HEK293 (cell line): Measurements from ENCODE around the gene DCAF4.

Experiments used
- CTCF ChIA-PET: fragments of 350-600 bp; formaldehyde crosslinking; extraction: SDS; loops from one replicate; lab custom pipeline; 2021; ENCODE audit warnings: antibody characterized with exemption; lab: Yijun Ruan, JAX
- POLR2A ChIA-PET: fragments of 300-600 bp; formaldehyde crosslinking; extraction: SDS; loops from one replicate; lab custom pipeline; 2020; ENCODE audit warnings: antibody characterized with exemption, inconsistent platforms; lab: Yijun Ruan, JAX
- H3K27ac ChIP-seq: fragments of 200-500 bp; sonication (Bioruptor generic); 2 replicates; pipeline ENCODE4 v1.5.1; 2014; ENCODE audit warnings: low read depth, low read length, control low read depth, inconsistent platforms; ENCODE audit errors: extremely low read depth
- H3K36me3 ChIP-seq, 2 experiments: fragments of 200-500 bp in 1 of 2; sonication (Bioruptor generic) in 1 of 2; 1 replicate in 1 of 2; 2 replicates in 1 of 2; pipeline ENCODE4 v1.5.1; 2014 to 2017; ENCODE audit warnings: inconsistent platforms in 2 of 2, low read length in 2 of 2; ENCODE audit not compliant: control insufficient read depth in 2 of 2, insufficient read depth in 1 of 2
- H3K4me1 ChIP-seq: fragments of 200-500 bp; sonication (Bioruptor generic); 2 replicates; pipeline ENCODE4 v1.5.1; 2014; ENCODE audit warnings: mild to moderate bottlenecking, low read length, inconsistent platforms; ENCODE audit not compliant: control insufficient read depth, insufficient read depth
- H3K4me3 ChIP-seq: 2 replicates; pipeline ENCODE4 v1.5.1; 2011; ENCODE audit warnings: low read depth, mild to moderate bottlenecking, control low read depth, low read length, moderate library complexity
- H3K9me3 ChIP-seq: fragments of 200-500 bp; sonication (Bioruptor generic); 2 replicates; pipeline ENCODE4 v1.5.1; 2014; ENCODE audit warnings: low read depth, low read length, inconsistent platforms; ENCODE audit not compliant: control insufficient read depth, insufficient read depth
- GLI4 ChIP-seq: fragments of 450-650 bp; formaldehyde crosslinking; IDR thresholded peaks from 2 replicates; pipeline ENCODE4 v1.5.1; 2016; ENCODE audit warnings: missing biosample characterization, missing genetic modification characterization
- GLIS2 ChIP-seq: fragments of 450-650 bp; formaldehyde crosslinking; IDR thresholded peaks from 2 replicates; pipeline ENCODE4 v1.5.1; 2016; ENCODE audit warnings: missing biosample characterization, missing genetic modification characterization
- KLF8 ChIP-seq: fragments of 450-650 bp; formaldehyde crosslinking; IDR thresholded peaks from 2 replicates; pipeline ENCODE4 v1.5.1; 2016; ENCODE audit warnings: missing biosample characterization, missing genetic modification characterization
- OVOL3 ChIP-seq: fragments of 450-650 bp; formaldehyde crosslinking; IDR thresholded peaks from 2 replicates; pipeline ENCODE4 v1.5.1; 2016; ENCODE audit warnings: missing biosample characterization, missing genetic modification characterization
- PRDM1 ChIP-seq: fragments of 450-650 bp; formaldehyde crosslinking; IDR thresholded peaks from 2 replicates; pipeline ENCODE4; 2016; ENCODE audit warnings: missing biosample characterization, missing genetic modification characterization
- ZBTB21 ChIP-seq: fragments of 450-650 bp; formaldehyde crosslinking; IDR thresholded peaks from 2 replicates; pipeline ENCODE4 v1.5.1; 2017; ENCODE audit warnings: missing biosample characterization, missing genetic modification characterization
- ZNF146 ChIP-seq: fragments of 450-650 bp; formaldehyde crosslinking; IDR thresholded peaks from 2 replicates; pipeline ENCODE4 v1.5.1; 2016; ENCODE audit warnings: missing biosample characterization, missing genetic modification characterization
- ZNF211 ChIP-seq: fragments of 450-650 bp; formaldehyde crosslinking; IDR thresholded peaks from 2 replicates; pipeline ENCODE4 v1.5.1; 2016; ENCODE audit warnings: low read depth, missing biosample characterization, missing genetic modification characterization
- ZNF23 ChIP-seq: fragments of 450-650 bp; formaldehyde crosslinking; IDR thresholded peaks from 2 replicates; pipeline ENCODE4 v1.5.1; 2016; ENCODE audit warnings: missing biosample characterization, missing genetic modification characterization, borderline replicate concordance
- ZNF341 ChIP-seq: fragments of 450-650 bp; formaldehyde crosslinking; IDR thresholded peaks from 2 replicates; pipeline ENCODE4; 2016; ENCODE audit warnings: low read depth, missing biosample characterization, missing genetic modification characterization
- ZNF513 ChIP-seq: fragments of 450-650 bp; IDR thresholded peaks from 2 replicates; pipeline ENCODE4 v1.5.1; 2018; ENCODE audit warnings: missing biosample characterization, missing genetic modification characterization
- ZNF585B ChIP-seq: fragments of 450-650 bp; formaldehyde crosslinking; IDR thresholded peaks from 2 replicates; pipeline ENCODE4 v1.5.1; 2016; ENCODE audit warnings: missing biosample characterization, missing genetic modification characterization
- ZNF670 ChIP-seq: fragments of 450-650 bp; formaldehyde crosslinking; IDR thresholded peaks from 2 replicates; pipeline ENCODE4 v1.5.1; 2016; ENCODE audit warnings: missing biosample characterization, missing genetic modification characterization, low read depth
- ZNF701 ChIP-seq: fragments of 450-650 bp; formaldehyde crosslinking; IDR thresholded peaks from 2 replicates; pipeline ENCODE4 v1.5.1; 2016; ENCODE audit warnings: missing biosample characterization, missing genetic modification characterization
- ZNF707 ChIP-seq: fragments of 450-650 bp; formaldehyde crosslinking; IDR thresholded peaks from 2 replicates; pipeline ENCODE4 v1.5.1; 2016; ENCODE audit warnings: missing biosample characterization, missing genetic modification characterization
- ZNF785 ChIP-seq: fragments of 450-650 bp; formaldehyde crosslinking; IDR thresholded peaks from 2 replicates; pipeline ENCODE4 v1.5.1; 2016; ENCODE audit warnings: missing biosample characterization, missing genetic modification characterization
- ZNF792 ChIP-seq: fragments of 450-650 bp; formaldehyde crosslinking; IDR thresholded peaks from 2 replicates; pipeline ENCODE4 v1.5.1; 2016; ENCODE audit warnings: missing biosample characterization, missing genetic modification characterization
- TF ChIP-seq, protein P1 (sequence below): fragments of 450-650 bp; formaldehyde crosslinking; IDR thresholded peaks from 2 replicates; pipeline ENCODE4 v1.5.1; 2016; ENCODE audit warnings: missing biosample characterization, missing genetic modification characterization, borderline replicate concordance
- TF ChIP-seq, protein P2 (sequence below): fragments of 450-650 bp; formaldehyde crosslinking; IDR thresholded peaks from 2 replicates; pipeline ENCODE4 v1.5.1; 2017; ENCODE audit warnings: missing biosample characterization, missing genetic modification characterization
- TF ChIP-seq, protein P3 (sequence below): fragments of 450-650 bp; formaldehyde crosslinking; IDR thresholded peaks from 2 replicates; pipeline ENCODE4 v1.5.1; 2017; ENCODE audit warnings: missing biosample characterization, missing genetic modification characterization

DCAF4 gene

GRCh38 chr14:72961579-72962335 lies 35.5 kb downstream of the DCAF4 start:
- TF ChIP-seq ZNF701 (tag by site-specific recombination) (no peak), ZNF585B (no peak), ZBTB21 (tag by site-specific recombination) (no peak), GLIS2 (tag by site-specific recombination) (no peak), GLI4 (tag by site-specific recombination) (no peak), ZNF513 (tag by site-specific recombination) (no peak), OVOL3 (tag by site-specific recombination) (no peak), ZNF341 (tag by site-specific recombination) (no peak), PRDM1 (tag by site-specific recombination) (no peak), KLF8 (tag by site-specific recombination) (no peak), ZNF146 (tag by site-specific recombination) (no peak), ZNF23 (tag by site-specific recombination) (no peak), ZNF670 (tag by site-specific recombination) (no peak), ZNF707 (tag by site-specific recombination) (no peak), ZNF785 (tag by site-specific recombination) (no peak), ZNF211 (no peak), ZNF792 (tag by site-specific recombination) (no peak)
- TF ChIP-seq, protein P1, sequence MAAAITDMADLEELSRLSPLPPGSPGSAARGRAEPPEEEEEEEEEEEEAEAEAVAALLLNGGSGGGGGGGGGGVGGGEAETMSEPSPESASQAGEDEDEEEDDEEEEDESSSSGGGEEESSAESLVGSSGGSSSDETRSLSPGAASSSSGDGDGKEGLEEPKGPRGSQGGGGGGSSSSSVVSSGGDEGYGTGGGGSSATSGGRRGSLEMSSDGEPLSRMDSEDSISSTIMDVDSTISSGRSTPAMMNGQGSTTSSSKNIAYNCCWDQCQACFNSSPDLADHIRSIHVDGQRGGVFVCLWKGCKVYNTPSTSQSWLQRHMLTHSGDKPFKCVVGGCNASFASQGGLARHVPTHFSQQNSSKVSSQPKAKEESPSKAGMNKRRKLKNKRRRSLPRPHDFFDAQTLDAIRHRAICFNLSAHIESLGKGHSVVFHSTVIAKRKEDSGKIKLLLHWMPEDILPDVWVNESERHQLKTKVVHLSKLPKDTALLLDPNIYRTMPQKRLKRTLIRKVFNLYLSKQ (tag by site-specific recombination), result no peak
- TF ChIP-seq, protein P2, sequence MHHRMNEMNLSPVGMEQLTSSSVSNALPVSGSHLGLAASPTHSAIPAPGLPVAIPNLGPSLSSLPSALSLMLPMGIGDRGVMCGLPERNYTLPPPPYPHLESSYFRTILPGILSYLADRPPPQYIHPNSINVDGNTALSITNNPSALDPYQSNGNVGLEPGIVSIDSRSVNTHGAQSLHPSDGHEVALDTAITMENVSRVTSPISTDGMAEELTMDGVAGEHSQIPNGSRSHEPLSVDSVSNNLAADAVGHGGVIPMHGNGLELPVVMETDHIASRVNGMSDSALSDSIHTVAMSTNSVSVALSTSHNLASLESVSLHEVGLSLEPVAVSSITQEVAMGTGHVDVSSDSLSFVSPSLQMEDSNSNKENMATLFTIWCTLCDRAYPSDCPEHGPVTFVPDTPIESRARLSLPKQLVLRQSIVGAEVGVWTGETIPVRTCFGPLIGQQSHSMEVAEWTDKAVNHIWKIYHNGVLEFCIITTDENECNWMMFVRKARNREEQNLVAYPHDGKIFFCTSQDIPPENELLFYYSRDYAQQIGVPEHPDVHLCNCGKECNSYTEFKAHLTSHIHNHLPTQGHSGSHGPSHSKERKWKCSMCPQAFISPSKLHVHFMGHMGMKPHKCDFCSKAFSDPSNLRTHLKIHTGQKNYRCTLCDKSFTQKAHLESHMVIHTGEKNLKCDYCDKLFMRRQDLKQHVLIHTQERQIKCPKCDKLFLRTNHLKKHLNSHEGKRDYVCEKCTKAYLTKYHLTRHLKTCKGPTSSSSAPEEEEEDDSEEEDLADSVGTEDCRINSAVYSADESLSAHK (tag by site-specific recombination), result no peak
- TF ChIP-seq, protein P3, sequence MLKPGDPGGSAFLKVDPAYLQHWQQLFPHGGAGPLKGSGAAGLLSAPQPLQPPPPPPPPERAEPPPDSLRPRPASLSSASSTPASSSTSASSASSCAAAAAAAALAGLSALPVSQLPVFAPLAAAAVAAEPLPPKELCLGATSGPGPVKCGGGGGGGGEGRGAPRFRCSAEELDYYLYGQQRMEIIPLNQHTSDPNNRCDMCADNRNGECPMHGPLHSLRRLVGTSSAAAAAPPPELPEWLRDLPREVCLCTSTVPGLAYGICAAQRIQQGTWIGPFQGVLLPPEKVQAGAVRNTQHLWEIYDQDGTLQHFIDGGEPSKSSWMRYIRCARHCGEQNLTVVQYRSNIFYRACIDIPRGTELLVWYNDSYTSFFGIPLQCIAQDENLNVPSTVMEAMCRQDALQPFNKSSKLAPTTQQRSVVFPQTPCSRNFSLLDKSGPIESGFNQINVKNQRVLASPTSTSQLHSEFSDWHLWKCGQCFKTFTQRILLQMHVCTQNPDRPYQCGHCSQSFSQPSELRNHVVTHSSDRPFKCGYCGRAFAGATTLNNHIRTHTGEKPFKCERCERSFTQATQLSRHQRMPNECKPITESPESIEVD (tag by site-specific recombination), result no peak
- Histone ChIP-seq H3K4me1 (no peaks in the 10 kb centered on the region; the same call in 1 of the 2 replicates), H3K27ac (no peak overlapping the region; the same call in 1 of the 2 replicates), H3K9me3 (no peaks in the 10 kb centered on the region), H3K36me3 (peaks cover 4 to 47% of the 10 kb centered on the region in 2 experiments; a peak in 2 of 3 replicates), H3K4me3 (no peak overlapping the region)
- ChIA-PET CTCF (interaction anchor here (1.0 to 3.0 kb wide), 2 partner anchors 13 to 98 kb away, joined by 3 to 14 read pairs; no protein-coding TSS in a partner anchor), POLR2A (interaction anchor here (1.0 to 2.2 kb wide), 2 partner anchors 15 to 96 kb away, joined by 3 to 6 read pairs; partner anchors contain the start of gene RBM25)
